MCF 10A (cell line): ENCODE measurements around the gene ZSWIM6. TPM values are rescaled to one million over a fixed set of nuclear protein-coding genes. Genes with fewer than 3 reads are reported as not detected.

ENCODE experiments used
- BruUV-seq: library from RNA; stranded (reverse); fragments of 400-500 nt; replicated peaks from 2 replicates; lab custom pipeline; 2021; lab: Mats Ljungman, UMichigan
- CTCF ChIA-PET: fragments of 300-600 bp; sonication (Branson Sonifier 250); formaldehyde crosslinking; extraction: SDS; loops from one replicate; lab custom pipeline; 2021; ENCODE audit warnings: antibody characterized with exemption, inconsistent platforms; lab: Yijun Ruan, JAX
- POLR2A ChIA-PET: fragments of 300-600, 350-650 bp; sonication (Branson Sonifier 250); formaldehyde crosslinking; extraction: SDS; loops from one replicate; lab custom pipeline; 2020; ENCODE audit warnings: antibody characterized with exemption, inconsistent platforms; lab: Yijun Ruan, JAX
- DNase-seq: peaks from one replicate; pipeline ENCODE4 v3.0.0-alpha.2; 2018; ENCODE audit not compliant: unreplicated experiment
- H3K27ac Mint-ChIP-seq: one replicate; pipeline ENCODE4 v1.8.0; 2022; ENCODE audit warnings: mild to moderate bottlenecking, low read depth, mixed read lengths; ENCODE audit not compliant: unreplicated experiment
- H3K27me3 Mint-ChIP-seq: one replicate; pipeline ENCODE4 v1.8.0; 2022; ENCODE audit warnings: mixed read lengths; ENCODE audit not compliant: insufficient read depth, unreplicated experiment
- H3K36me3 Mint-ChIP-seq: one replicate; pipeline ENCODE4 v1.8.0; 2022; ENCODE audit warnings: mild to moderate bottlenecking, moderate library complexity, mixed read lengths; ENCODE audit not compliant: insufficient read depth, unreplicated experiment
- H3K4me1 Mint-ChIP-seq: one replicate; pipeline ENCODE4 v1.8.0; 2022; ENCODE audit warnings: mixed read lengths; ENCODE audit not compliant: insufficient read depth, unreplicated experiment
- H3K4me3 Mint-ChIP-seq: one replicate; pipeline ENCODE4 v1.8.0; 2022; ENCODE audit warnings: mild to moderate bottlenecking, moderate library complexity, mixed read lengths; ENCODE audit not compliant: unreplicated experiment
- H3K9me3 Mint-ChIP-seq: one replicate; pipeline ENCODE4 v1.8.0; 2022; ENCODE audit warnings: mixed read lengths; ENCODE audit not compliant: unreplicated experiment
- CTCF ChIP-seq: fragments of 200-600 bp; IDR thresholded peaks from one replicate; pipeline ENCODE4 v1.8.0; 2022; ENCODE audit warnings: antibody characterized with exemption, mild to moderate bottlenecking; ENCODE audit not compliant: unreplicated experiment
- intact Hi-C: fragments of 100-400 bp; cut with micrococcal nuclease; formaldehyde crosslinking; loops from 2 replicates; pipeline ENCODE4 v1.14.1; 2022
- total RNA-seq: library from RNA; stranded (reverse); gene quantifications from 2 replicates; pipeline ENCODE4 v1.2.3, GENCODE V29; 2022

The ZSWIM6 gene
- total RNA-seq, 1 experiment from 2014 or later = 12.0 TPM

- Mint-ChIP-seq H3K4me3 (peak overlapping the region; percentile 76), H3K27ac (peak overlapping the region; percentile 63), H3K27me3 (no peaks in the 10 kb centered on the region), H3K4me1 (peaks cover 33% of the 10 kb centered on the region), H3K9me3 (no peaks in the 10 kb centered on the region), H3K36me3 (peaks cover 7% of the 10 kb centered on the region)
- peak; percentile 24 for DNase-seq
- ChIA-PET POLR2A (interaction anchor here (2.4 to 5.2 kb wide), 6 partner anchors 16 to 371 kb away, joined by 12 to 120 read pairs (median 26); partner anchors contain the start of gene SMIM15), CTCF (interaction anchor here (0.5 to 3.9 kb wide), 13 partner anchors 18 to 874 kb away, joined by 3 to 26 read pairs (median 9); no protein-coding TSS in a partner anchor)
- BruUV-seq = no TSS peak
- intact Hi-C loops = loop anchor here (1.0 to 10.0 kb wide), 6 partner anchors 25 to 653 kb away; no protein-coding TSS in a partner anchor
- no peak for TF ChIP-seq CTCF
These were observed 2.4 kb upstream of the ZSWIM6 start for GRCh38 chr5:61329550-61330128.

DNA sequence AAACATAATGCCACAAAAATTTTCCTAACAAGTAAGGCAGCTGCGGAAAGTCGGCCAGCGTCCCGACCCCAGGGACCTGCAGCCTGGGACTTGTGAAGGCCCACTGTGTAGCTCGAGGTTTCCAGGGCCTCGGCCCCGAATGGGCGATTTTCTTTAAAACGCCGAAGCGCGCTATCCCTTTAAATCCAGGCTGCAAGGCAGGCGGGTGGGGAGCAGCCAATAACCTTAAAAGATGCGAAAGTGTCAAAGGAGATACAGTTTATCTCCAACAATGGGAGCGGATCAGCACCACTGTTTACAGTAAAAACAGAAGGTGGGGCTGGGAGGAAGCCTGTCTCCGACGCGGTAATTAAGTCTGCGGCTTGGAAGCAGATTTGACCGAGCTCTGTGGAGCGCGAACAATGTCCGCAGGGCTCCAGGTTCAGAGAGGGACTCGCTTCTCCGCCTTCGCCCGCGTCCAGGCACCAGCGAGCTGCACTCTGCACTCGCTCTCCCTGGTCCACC lies 1.7 kb upstream of the ZSWIM6 start:
- no peak for TF ChIP-seq CTCF
- peaks cover 7% of the 10 kb centered on the region for H3K36me3 Mint-ChIP-seq
- peak overlapping the region; percentile 63 for H3K27ac Mint-ChIP-seq
- BruUV-seq = no TSS peak
- peak overlapping the region; percentile 76 for H3K4me3 Mint-ChIP-seq
- intact Hi-C loops = loop anchor here (1.0 to 10.0 kb wide), 6 partner anchors 26 to 654 kb away; no protein-coding TSS in a partner anchor
- no peaks in the 10 kb centered on the region for H3K27me3 Mint-ChIP-seq
- DNase-seq = peak; percentile 58
- peaks cover 40% of the 10 kb centered on the region for H3K4me1 Mint-ChIP-seq
- POLR2A ChIA-PET = interaction anchor here (0.7 to 5.2 kb wide), 27 partner anchors 12 to 587 kb away, joined by 3 to 120 read pairs (median 8); partner anchors contain the start of gene SMIM15
- no peaks in the 10 kb centered on the region for H3K9me3 Mint-ChIP-seq
- CTCF ChIA-PET = interaction anchor here (0.6 to 3.9 kb wide), 25 partner anchors 9 to 656 kb away, joined by 3 to 26 read pairs (median 4); no protein-coding TSS in a partner anchor

DNA sequence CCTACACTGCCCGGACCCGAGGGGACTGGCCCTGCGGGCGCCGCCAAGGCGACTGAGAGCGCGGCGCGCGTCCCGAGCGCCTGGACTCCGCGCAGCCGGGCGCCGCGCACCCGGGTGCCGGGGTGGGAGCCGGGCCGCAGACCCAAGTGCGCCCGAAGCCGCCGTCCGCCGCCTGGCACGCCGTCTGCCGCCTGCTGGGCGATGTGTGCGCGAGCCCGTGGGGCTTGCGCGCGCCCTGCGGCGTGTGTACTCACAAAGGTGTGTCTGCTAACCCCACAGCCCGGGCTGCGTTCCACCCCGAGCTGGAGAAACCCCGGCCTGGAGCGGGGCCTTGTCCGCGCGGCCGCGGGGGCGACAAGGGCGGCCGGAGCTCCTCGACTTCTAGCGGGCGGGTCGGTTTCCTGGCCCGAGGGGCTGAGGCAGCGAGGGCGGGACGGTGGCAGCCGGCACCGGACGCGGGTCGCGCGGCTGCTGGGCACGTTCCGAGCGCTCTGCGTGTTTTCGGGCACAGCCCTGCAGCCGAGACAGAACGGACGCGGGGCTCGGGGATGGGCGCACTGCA lies 1.1 kb upstream of the ZSWIM6 start:
- H3K27me3 Mint-ChIP-seq = no peaks in the 10 kb centered on the region
- intact Hi-C loops = loop anchor here (1.0 to 10.0 kb wide), 11 partner anchors 19 to 654 kb away; partner anchors contain the start of gene SMIM15
- peaks cover 7% of the 10 kb centered on the region for H3K36me3 Mint-ChIP-seq
- H3K4me1 Mint-ChIP-seq = peaks cover 45% of the 10 kb centered on the region
- ChIA-PET CTCF (interaction anchor here (0.6 to 3.9 kb wide), 33 partner anchors 10 to 656 kb away, joined by 3 to 26 read pairs (median 4); no protein-coding TSS in a partner anchor), POLR2A (interaction anchor here (0.6 to 5.2 kb wide), 43 partner anchors 11 to 656 kb away, joined by 3 to 120 read pairs (median 5); partner anchors contain the start of gene SMIM15)
- no peaks in the 10 kb centered on the region for H3K9me3 Mint-ChIP-seq
- peak overlapping the region; percentile 76 for H3K4me3 Mint-ChIP-seq
- peak overlapping the region; percentile 63 for H3K27ac Mint-ChIP-seq
- peak; percentile 58 for TF ChIP-seq CTCF
- DNase-seq = peak; percentile 68
- no TSS peak for BruUV-seq
